Measurements from ENCODE around the gene WDR86.

The WDR86 gene

DNA sequence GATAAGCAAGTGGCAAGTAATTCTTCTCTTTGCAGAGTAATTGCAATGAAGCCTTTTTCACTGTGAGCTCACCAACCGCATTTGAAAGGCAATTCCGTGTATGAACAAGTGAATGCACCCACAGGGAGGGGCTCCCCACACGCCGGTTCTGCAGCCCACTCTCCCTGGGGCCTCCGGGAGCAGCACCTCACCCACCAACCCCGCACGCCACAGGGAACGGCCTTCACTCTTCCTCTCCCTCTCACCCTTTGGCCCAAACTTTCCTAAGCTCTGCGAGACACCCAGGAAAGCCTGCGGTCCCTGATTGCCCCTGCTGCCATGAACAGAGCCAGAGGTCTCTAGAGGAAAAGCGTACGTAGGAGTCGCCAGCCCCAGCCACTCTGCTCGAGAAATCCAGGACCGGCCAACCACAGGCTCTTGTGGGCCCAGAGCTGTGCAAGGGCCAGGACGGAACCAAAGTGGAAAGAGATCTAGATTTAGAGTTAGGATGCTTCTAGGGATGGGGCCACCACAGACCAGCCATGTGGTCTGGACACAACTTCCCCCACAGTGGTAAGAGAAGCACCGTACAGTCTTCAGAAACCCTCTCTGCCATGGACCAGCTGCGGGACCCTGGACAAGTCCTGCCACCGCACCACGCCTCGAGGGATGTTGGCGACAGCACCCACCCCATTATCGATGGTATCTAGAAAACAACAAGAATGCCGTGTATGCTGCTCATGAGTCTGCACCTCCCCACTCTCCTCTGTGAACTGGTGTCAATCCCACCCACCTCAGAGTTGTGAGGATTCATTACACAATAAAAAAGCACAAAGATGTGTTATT is 3.6 kb downstream of the WDR86 start:
- DNase-seq (ENCODE audit: low spot score), result no peak

DNA sequence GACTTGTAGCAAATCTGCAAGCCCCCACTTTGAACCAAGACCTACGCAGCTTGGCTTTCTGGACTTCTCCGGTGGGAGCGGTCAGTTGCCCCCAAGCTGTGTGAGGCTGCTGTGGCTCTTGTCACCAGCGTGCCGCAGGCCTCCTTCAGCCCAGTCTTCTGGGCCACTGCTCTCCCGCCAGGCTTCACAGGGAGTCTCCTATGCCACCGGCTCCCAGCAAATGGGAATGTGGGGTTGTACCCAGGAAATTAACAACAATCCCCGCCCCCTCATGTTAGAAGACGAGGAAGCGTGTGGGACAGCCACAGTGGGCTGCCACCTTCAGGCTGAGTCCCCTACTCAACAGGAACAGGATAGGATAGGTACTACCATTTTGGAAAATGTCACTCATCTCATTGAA is 4.2 kb downstream of the WDR86 start:
- DNase-seq (ENCODE audit: low spot score), result no peak

- no peak for DNase-seq (ENCODE audit: low spot score)
These were observed 4.8 kb downstream of the WDR86 start for GRCh38 chr7:151405056-151405455.

GRCh38 chr7:151404216-151405011 is 5.4 kb downstream of the WDR86 start:
- peak; percentile 66 for DNase-seq (ENCODE audit: low spot score)

DNA sequence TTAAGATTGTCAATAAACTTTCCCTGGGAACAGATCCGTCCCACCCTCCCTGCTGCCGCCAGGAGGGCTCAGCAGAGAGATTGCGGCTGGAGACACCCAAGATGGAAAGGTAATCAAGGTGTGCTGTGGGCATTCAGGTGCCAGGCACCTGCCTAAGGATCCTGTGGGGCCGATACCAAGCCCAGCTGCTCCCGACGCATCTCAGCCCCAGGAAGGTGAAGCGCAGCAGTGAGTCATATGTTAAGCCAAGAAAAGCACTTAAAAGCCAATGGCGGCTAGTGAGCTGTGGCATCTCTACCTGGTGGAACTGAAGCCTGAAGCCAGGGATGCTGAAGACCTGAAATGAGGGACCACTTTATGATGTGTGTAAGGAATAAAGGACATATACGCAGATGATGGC is 6.1 kb downstream of the WDR86 start:
- no peak for DNase-seq (ENCODE audit: low spot score)

GRCh38 chr7:151402029-151402835 is 7.6 kb downstream of the WDR86 start:
- DNase-seq (ENCODE audit: low spot score), result no peak

DNA sequence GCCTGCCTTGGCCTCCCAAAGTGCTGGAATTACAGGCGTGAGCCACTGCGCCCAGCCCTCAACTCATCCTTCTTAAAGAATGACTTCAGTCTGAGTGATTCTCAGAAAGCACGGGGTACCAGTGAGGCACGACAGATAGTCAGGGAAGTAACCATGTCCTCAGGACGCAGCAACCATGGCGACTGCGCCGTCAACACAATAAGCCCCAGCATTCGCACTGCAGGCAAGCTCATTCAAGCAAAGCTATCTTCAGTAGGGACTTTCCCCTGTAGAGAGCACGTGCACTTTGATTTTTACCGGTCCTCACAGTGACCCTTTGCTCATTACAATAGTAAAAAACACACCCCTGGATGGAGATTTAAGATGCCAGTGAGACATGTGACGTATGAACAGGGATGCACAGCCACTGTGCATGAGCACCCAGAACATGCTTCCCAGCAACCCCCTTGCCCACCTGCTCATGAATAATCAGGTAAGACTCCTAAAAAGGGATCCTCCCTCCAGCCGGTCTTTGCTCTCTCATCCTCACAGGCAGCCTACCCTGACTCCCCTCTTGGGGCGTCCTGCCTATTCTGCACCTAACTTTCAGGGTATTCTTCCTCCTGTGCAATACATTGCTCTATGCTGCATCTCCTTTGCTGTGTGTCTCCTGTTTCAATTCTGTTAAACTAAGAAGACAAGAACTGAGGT is 9.1 kb downstream of the WDR86 start:
- no peak for DNase-seq (ENCODE audit: low spot score)

- no peak for DNase-seq (ENCODE audit: low spot score)
These were observed 9.9 kb downstream of the WDR86 start for GRCh38 chr7:151399906-151400305.

- no peak for DNase-seq (ENCODE audit: low spot score)
These were observed 10.6 kb downstream of the WDR86 start for GRCh38 chr7:151399305-151399601.

GRCh38 chr7:151398446-151399304 is 11.2 kb downstream of the WDR86 start:
- DNase-seq (ENCODE audit: low spot score), result no peak

GRCh38 chr7:151397026-151397425 is 12.8 kb downstream of the WDR86 start:
- no peak for DNase-seq (ENCODE audit: low spot score)

DNA sequence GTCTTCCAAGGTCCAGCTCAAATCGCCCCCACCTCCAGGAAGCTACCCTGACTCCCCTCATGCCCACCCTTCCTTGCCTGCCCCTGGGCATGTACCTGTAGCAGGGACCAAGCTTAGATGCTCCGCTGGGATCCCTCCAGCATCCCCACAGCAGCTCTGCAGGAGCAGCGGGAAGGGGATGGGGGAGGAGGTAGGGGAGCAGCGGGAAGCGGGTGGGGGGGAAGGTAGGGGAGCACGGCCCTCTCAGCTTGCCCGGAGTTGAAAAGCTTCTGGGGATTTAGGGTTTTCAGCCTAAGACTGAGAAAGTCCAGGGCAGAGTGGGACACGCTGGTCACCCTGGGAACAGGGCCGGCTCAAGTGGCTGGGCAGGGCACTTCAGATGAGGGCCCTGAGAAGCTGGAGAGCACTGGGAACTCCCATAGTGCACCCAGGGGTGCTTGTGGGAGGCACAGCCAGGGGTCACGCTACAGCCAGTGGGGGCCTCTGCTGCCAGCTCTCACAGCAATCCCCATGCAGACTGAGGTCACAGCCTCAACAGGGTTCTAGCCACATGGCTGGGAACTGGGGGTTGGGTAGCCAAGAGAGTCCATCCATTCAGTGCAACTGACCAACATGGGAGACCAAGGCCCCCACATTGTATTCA is 13.4 kb downstream of the WDR86 start:
- DNase-seq (ENCODE audit: low spot score), result no peak

GRCh38 chr7:151395036-151395367 is 14.8 kb downstream of the WDR86 start:
- DNase-seq (ENCODE audit: low spot score), result no peak

DNA sequence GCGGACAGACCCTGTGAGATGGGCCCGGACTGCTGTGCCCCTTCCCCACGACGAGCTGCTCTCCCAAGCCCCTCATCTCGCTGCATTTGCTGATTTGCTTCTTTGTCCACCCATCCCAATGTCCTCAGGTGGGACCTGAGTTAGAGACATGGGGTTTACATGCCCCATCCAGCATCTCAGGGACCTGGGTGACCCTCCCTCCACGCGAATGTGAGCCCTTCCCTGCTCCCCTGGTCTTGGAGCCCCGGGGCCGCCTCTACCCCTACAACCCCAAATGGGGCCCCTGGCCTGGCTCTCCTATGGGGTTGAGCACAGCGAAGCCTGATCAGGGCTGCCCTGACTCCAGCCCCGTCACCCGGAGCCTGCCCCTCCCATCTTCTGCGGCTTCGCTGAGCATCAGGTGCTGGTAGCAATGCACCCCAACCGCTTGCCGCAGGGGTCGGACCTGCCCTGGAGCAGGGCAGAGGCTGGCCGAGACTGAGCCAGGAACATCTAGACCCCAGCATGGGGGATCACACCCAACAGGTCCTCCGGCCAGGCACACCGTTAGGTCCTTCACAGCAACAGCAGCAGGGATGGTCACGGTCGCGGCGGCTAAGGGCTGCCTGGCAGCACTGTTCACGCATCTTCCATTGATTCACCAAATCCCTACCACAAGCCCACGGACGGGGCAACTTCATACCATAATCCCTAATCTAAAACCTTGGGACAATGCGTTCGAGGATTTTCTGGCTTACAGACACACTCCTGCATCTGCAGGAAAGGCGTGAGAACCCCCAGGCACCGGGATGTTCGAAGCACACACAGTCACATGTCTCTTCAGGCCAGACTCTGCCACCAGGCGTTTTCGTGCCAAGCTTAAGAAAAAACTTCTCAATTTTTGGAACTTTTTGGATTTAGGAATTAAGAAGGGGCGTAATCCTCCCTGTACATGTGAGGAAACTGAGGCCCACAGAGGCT is 15.5 kb downstream of the WDR86 start:
- no peak for DNase-seq (ENCODE audit: low spot score)

DNA sequence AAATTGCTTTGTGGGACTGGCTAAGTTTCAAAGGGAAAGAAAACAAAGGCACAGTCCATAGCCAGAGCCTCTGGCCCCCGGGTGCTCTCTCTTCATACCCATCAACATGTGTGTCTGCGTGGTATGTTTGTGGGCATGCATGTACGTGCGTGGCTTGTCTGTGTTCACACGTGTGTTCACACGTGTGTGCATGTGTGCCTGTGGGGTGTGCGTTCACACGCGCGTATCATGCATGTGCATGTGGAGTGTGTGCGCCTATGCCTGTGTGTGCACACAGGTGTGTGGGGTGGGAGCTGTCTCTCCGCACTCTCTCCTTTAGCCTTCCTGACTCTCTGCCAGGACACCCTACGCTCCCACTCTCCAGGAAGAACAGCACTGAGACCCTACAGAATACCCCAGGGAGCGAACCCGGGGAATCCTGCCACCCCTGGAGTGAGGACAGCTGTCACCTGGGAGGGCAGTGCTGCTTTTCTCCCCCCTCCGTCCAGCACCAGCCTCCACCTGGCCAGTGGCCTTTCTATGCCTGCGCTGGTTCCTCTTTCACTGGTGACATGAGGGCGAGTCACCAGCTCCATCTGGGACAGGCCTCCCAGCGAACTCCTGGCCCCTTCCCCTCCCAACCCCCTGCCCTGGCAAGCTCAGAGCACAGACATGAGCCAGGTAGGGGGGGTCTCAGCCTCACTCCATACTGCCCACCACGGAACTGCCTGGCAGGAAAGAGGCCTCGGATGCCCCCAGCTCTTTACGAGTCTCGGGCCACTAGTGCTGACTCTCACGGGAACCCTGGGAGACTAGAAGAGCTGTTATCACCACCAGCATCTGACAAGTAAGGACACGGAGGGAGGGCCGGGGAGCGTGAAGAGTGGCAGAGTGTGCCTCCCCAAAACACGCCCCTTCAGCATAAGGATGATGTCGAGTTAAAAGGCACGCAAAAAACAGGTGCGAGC is 16.5 kb downstream of the WDR86 start:
- no peak for DNase-seq (ENCODE audit: low spot score)

- no peak for DNase-seq (ENCODE audit: low spot score)
These were observed 17.4 kb downstream of the WDR86 start for GRCh38 chr7:151392426-151392825.

DNA sequence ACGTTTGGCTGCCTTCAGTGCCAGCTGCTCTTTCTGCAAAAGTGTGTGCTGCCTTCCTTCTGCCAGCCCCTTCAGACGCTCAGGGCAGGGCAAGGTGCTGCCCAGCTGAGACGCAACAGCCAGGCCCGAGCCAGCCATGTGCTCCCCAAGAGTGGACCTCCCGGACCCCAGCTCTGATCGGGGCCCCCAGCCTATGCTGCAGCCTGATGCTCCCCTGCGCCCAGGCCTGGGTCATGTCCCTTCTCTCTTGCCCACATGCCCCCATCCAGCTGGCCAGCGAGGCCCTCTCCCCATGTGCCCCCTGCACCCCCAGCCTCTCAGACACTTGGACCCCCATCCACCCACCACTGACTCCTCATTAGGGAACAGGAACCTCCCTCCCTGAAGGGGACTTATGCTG is 17.8 kb downstream of the WDR86 start:
- no peak for DNase-seq (ENCODE audit: low spot score)

- DNase-seq (ENCODE audit: low spot score), result no peak
These were observed 18.5 kb downstream of the WDR86 start for GRCh38 chr7:151391358-151391730.

All from hepatic stellate cell (primary cell).